SJSA1 (cell line): Measurements from ENCODE around the gene RBM42. TPM values are rescaled to one million over a fixed set of nuclear protein-coding genes. Genes with fewer than 3 reads are reported as not detected.

ENCODE experiments used
- DNase-seq, 2 experiments: peaks; one replicate each; pipeline ENCODE4 v3.0.0-alpha.2; 2015 to 2020; ENCODE audit warnings: low spot score in 2 of 2, low read depth in 1 of 2
- H3K27ac ChIP-seq: fragments of 250-450 bp; sonication (Bioruptor Pico); 2 replicates; pipeline ENCODE4 v1.5.1; 2020; ENCODE audit warnings: mild to moderate bottlenecking, moderate library complexity
- H3K27me3 ChIP-seq: fragments of 250-450 bp; sonication (Bioruptor Pico); replicated peaks from 2 replicates; pipeline ENCODE4 v1.5.1; 2020; ENCODE audit warnings: mild to moderate bottlenecking, moderate library complexity
- H3K36me3 ChIP-seq: fragments of 250-450 bp; sonication (Bioruptor Pico); 2 replicates; pipeline ENCODE4 v1.5.1; 2020; ENCODE audit warnings: mild to moderate bottlenecking
- H3K4me1 ChIP-seq: fragments of 250-450 bp; sonication (Bioruptor Pico); replicated peaks from 2 replicates; pipeline ENCODE4 v1.6.1; 2021; ENCODE audit warnings: mild to moderate bottlenecking
- H3K4me3 ChIP-seq: fragments of 250-450 bp; sonication (Bioruptor Pico); 2 replicates; pipeline ENCODE4 v1.5.1; 2020; ENCODE audit warnings: mild to moderate bottlenecking
- H3K9me3 ChIP-seq: fragments of 250-450 bp; sonication (Bioruptor Pico); replicated peaks from 2 replicates; pipeline ENCODE4 v1.5.1; 2020; ENCODE audit warnings: mild to moderate bottlenecking
- total RNA-seq: library from RNA; depleted of rRNA; stranded (reverse); fragments of >200 nt; shearing (Covaris generic); gene quantifications from 2 replicates; pipeline ENCODE4 v1.2.3, GENCODE V29; 2014

Gene RBM42
- total RNA-seq, 1 experiment from 2014 or later = 106 TPM

- no peaks in the 10 kb centered on the region for H3K27me3 ChIP-seq
- H3K36me3 ChIP-seq = peaks cover 6% of the 10 kb centered on the region; the same call in 1 of the 2 replicates
- no peak for DNase-seq
- H3K4me3 ChIP-seq = no peak overlapping the region
- H3K9me3 ChIP-seq = peaks cover 7% of the 10 kb centered on the region; the same call in 1 of the 2 replicates
- H3K27ac ChIP-seq = no peak overlapping the region
- H3K4me1 ChIP-seq = peaks cover 10% of the 10 kb centered on the region
Observed at GRCh38 chr19:35609851-35610353, 18.9 kb upstream of the RBM42 start.

GRCh38 chr19:35612224-35612558 is 16.6 kb upstream of the RBM42 start:
- Histone ChIP-seq H3K36me3 (peaks cover 9% of the 10 kb centered on the region; the same call in 1 of the 2 replicates), H3K9me3 (peaks cover 7% of the 10 kb centered on the region; the same call in 1 of the 2 replicates), H3K27ac (no peak overlapping the region), H3K4me1 (peaks cover 10% of the 10 kb centered on the region), H3K27me3 (no peaks in the 10 kb centered on the region), H3K4me3 (peak overlapping the region; percentile 60)
- DNase-seq = no peak

- H3K27ac ChIP-seq = peak within 1 kb of the TSS; percentile 74
- H3K36me3 ChIP-seq = peaks cover 9% of the 10 kb centered on the region; the same call in 1 of the 2 replicates
- peaks cover 10% of the 10 kb centered on the region for H3K4me1 ChIP-seq
- peak within 1 kb of the TSS; percentile 60 for H3K4me3 ChIP-seq
- DNase-seq = peak; percentile 91 to 92
- H3K9me3 ChIP-seq = peaks cover 5% of the 10 kb centered on the region; the same call in 1 of the 2 replicates
- no peaks in the 10 kb centered on the region for H3K27me3 ChIP-seq
Observed at GRCh38 chr19:35612559-35613321, 16.1 kb upstream of the RBM42 start, which contains the start of gene HAUS5. HAUS5 (plus strand) TSS chr19:35612735; CDS start chr19:35612795, 60 bp downstream.

GRCh38 chr19:35613574-35613973 is 15.3 kb upstream of the RBM42 start:
- H3K27me3 ChIP-seq = no peaks in the 10 kb centered on the region
- no peak overlapping the region for H3K27ac ChIP-seq
- peaks cover 10% of the 10 kb centered on the region; the same call in 1 of the 2 replicates for H3K36me3 ChIP-seq
- peaks cover under 1% of the 10 kb centered on the region; the same call in 1 of the 2 replicates for H3K9me3 ChIP-seq
- H3K4me1 ChIP-seq = peaks cover 10% of the 10 kb centered on the region
- H3K4me3 ChIP-seq = no peak overlapping the region
- DNase-seq = no peak

- no peaks in the 10 kb centered on the region for H3K27me3 ChIP-seq
- no peak for DNase-seq
- H3K4me3 ChIP-seq = no peak overlapping the region
- no peak overlapping the region for H3K27ac ChIP-seq
- no peaks in the 10 kb centered on the region for H3K9me3 ChIP-seq
- peaks cover 16% of the 10 kb centered on the region; the same call in 1 of the 2 replicates for H3K36me3 ChIP-seq
- peaks cover 10% of the 10 kb centered on the region for H3K4me1 ChIP-seq
Observed at GRCh38 chr19:35615036-35615435, 13.8 kb upstream of the RBM42 start.

GRCh38 chr19:35618857-35619256 is 10.0 kb upstream of the RBM42 start:
- Histone ChIP-seq H3K27ac (no peak overlapping the region), H3K27me3 (no peaks in the 10 kb centered on the region), H3K9me3 (no peaks in the 10 kb centered on the region), H3K4me1 (no peaks in the 10 kb centered on the region), H3K4me3 (no peak overlapping the region), H3K36me3 (peaks cover 20% of the 10 kb centered on the region; the same call in 1 of the 2 replicates)
- DNase-seq = no peak

GRCh38 chr19:35619290-35619923 is 9.4 kb upstream of the RBM42 start:
- H3K4me1 ChIP-seq = no peaks in the 10 kb centered on the region
- no peak for DNase-seq
- H3K36me3 ChIP-seq = peaks cover 18% of the 10 kb centered on the region; the same call in 1 of the 2 replicates
- no peak overlapping the region for H3K27ac ChIP-seq
- no peaks in the 10 kb centered on the region for H3K27me3 ChIP-seq
- H3K9me3 ChIP-seq = no peaks in the 10 kb centered on the region
- H3K4me3 ChIP-seq = no peak overlapping the region

GRCh38 chr19:35620001-35620400 is 8.8 kb upstream of the RBM42 start:
- no peak overlapping the region for H3K4me3 ChIP-seq
- H3K36me3 ChIP-seq = peaks cover 18% of the 10 kb centered on the region; the same call in 1 of the 2 replicates

GRCh38 chr19:35621708-35622107 is 7.1 kb upstream of the RBM42 start:
- Histone ChIP-seq H3K9me3 (no peaks in the 10 kb centered on the region), H3K4me3 (no peak overlapping the region), H3K4me1 (no peaks in the 10 kb centered on the region), H3K27me3 (no peaks in the 10 kb centered on the region), H3K27ac (no peak overlapping the region), H3K36me3 (peaks cover 15% of the 10 kb centered on the region; the same call in 1 of the 2 replicates)
- no peak for DNase-seq

More at GRCh38 chr19:35620001-35620400, 8.8 kb upstream of the RBM42 start:
- no peak overlapping the region for H3K27ac ChIP-seq
- DNase-seq = no peak
- H3K4me1 ChIP-seq = no peaks in the 10 kb centered on the region
- no peaks in the 10 kb centered on the region for H3K27me3 ChIP-seq
- H3K9me3 ChIP-seq = no peaks in the 10 kb centered on the region

GRCh38 chr19:35622750-35623149 is 6.1 kb upstream of the RBM42 start:
- H3K36me3 ChIP-seq = peaks cover 15% of the 10 kb centered on the region; the same call in 1 of the 2 replicates
- no peaks in the 10 kb centered on the region for H3K27me3 ChIP-seq
- no peak overlapping the region for H3K27ac ChIP-seq
- DNase-seq = no peak
- no peak overlapping the region for H3K4me3 ChIP-seq
- H3K9me3 ChIP-seq = no peaks in the 10 kb centered on the region
- no peaks in the 10 kb centered on the region for H3K4me1 ChIP-seq

- Histone ChIP-seq H3K27me3 (no peaks in the 10 kb centered on the region), H3K9me3 (no peaks in the 10 kb centered on the region)
- DNase-seq = no peak
Observed at GRCh38 chr19:35623327-35624010, 5.4 kb upstream of the RBM42 start.

GRCh38 chr19:35628264-35628564 is 622 bp upstream of the RBM42 start:
- DNase-seq = no peak
- H3K4me1 ChIP-seq = peaks cover 6% of the 10 kb centered on the region
- no peaks in the 10 kb centered on the region for H3K9me3 ChIP-seq
- peak overlapping the region; percentile 75 for H3K4me3 ChIP-seq
- peaks cover 41% of the 10 kb centered on the region for H3K36me3 ChIP-seq
- H3K27me3 ChIP-seq = no peaks in the 10 kb centered on the region
- H3K27ac ChIP-seq = peak overlapping the region; percentile 79

More at GRCh38 chr19:35623327-35624010, 5.4 kb upstream of the RBM42 start:
- H3K4me1 ChIP-seq = no peaks in the 10 kb centered on the region; the same call in 1 of the 2 replicates
- H3K4me3 ChIP-seq = no peak overlapping the region
- H3K36me3 ChIP-seq = peaks cover 14% of the 10 kb centered on the region; the same call in 1 of the 2 replicates
- H3K27ac ChIP-seq = no peak overlapping the region

GRCh38 chr19:35629332-35629633 is 447 bp downstream of the RBM42 start:
- Histone ChIP-seq H3K4me3 (peak overlapping the region; percentile 75), H3K27me3 (no peaks in the 10 kb centered on the region), H3K4me1 (peaks cover 6% of the 10 kb centered on the region), H3K36me3 (peaks cover 52% of the 10 kb centered on the region), H3K27ac (peak overlapping the region; percentile 73), H3K9me3 (no peaks in the 10 kb centered on the region)
- DNase-seq = no peak
